Upper lobe of left lung (tissue), 6 donors: ENCODE measurements around the gene SOCS1. TPM values are rescaled to one million over a fixed set of nuclear protein-coding genes. Genes with fewer than 3 reads are reported as not detected.
A peak's percentile ranks its signal among the peaks of the same experiment; 100 is the strongest.
"Not testable (repeated sequence)": the region's sequence is repeated elsewhere in the genome, so short reads cannot be mapped to it uniquely, and the experiment has no call there.

Source experiments
- ATAC-seq, 2 donors: fragments of 200-7000 bp; cut with Tn5 transposase; one replicate each; pipeline ENCODE4 v1.9.1; 2022; ENCODE audit warnings: mild to moderate bottlenecking in 2 of 2, moderate library complexity in 2 of 2; ENCODE audit not compliant: low FRiP score in 2 of 2
- DNase-seq, 2 donors: peaks; one replicate each; pipeline ENCODE4 v3.0.0-alpha.2; 2019 to 2020
- H3K27ac ChIP-seq, 4 donors: fragments of 200-600 bp; sonication (generic); one replicate each; pipeline ENCODE4 v1.5.1; 2016 to 2019
- H3K27me3 ChIP-seq, 4 donors: fragments of 200-600 bp; sonication (generic); one replicate each; pipeline ENCODE4 v1.5.1; 2017 to 2019
- H3K36me3 ChIP-seq, 4 donors: fragments of 200-600 bp; sonication (generic); one replicate each; pipeline ENCODE4 v1.5.1; 2016 to 2019
- H3K4me1 ChIP-seq, 4 donors: fragments of 200-600 bp; sonication (generic); one replicate each; pipeline ENCODE4 v1.5.1; 2018 to 2019
- H3K4me3 ChIP-seq, 4 donors: fragments of 200-600 bp; sonication (generic); one replicate each; pipeline ENCODE4 v1.5.1; 2017 to 2019; ENCODE audit warnings: mild to moderate bottlenecking in 2 of 4, moderate library complexity in 1 of 4
- H3K9me3 ChIP-seq, 4 donors: fragments of 200-600 bp; sonication (generic); one replicate each; pipeline ENCODE4 v1.5.1; 2018 to 2019
- CTCF ChIP-seq, 6 experiments: fragments of 450-650 bp in 4 of 6; fragments of 200-600 bp in 2 of 6; sonication (generic) in 2 of 6; IDR thresholded peaks; one replicate each; pipeline ENCODE4 v1.5.1; 2016 to 2019; ENCODE audit warnings: antibody characterized with exemption in 6 of 6
- EP300 ChIP-seq, 4 donors: sonication (generic); formaldehyde crosslinking; IDR thresholded peaks; one replicate each; pipeline ENCODE4 v1.5.1; 2017; ENCODE audit warnings: antibody characterized with exemption in 4 of 4, control low read depth in 2 of 4
- POLR2A ChIP-seq, 4 donors: fragments of 450-650 bp; IDR thresholded peaks; one replicate each; pipeline ENCODE4 v1.5.1; 2016 to 2017; ENCODE audit warnings: antibody characterized with exemption in 4 of 4, mild to moderate bottlenecking in 2 of 4
- POLR2AphosphoS5 ChIP-seq, 2 donors: sonication (generic); formaldehyde crosslinking; IDR thresholded peaks; one replicate each; pipeline ENCODE4 v1.5.1; 2017; ENCODE audit warnings: antibody characterized with exemption in 2 of 2
- WGBS, 2 donors: methylation state at CpG; one replicate each; pipeline ENCODE4 v1.1.5; 2017 to 2018; 5-methylcytosine and 5-hydroxymethylcytosine counted together
- total RNA-seq, 6 donors: library from RNA; depleted of rRNA in 4 of 6; stranded (reverse); fragments of >200 nt in 4 of 6; gene quantifications; one replicate each; pipeline versions ENCODE4 v1.1.0 to v1.2.1, GENCODE V29; 2016 to 2021
- donor health status: DM: no; HTN: no; CAD: no; lungs with moderate emphysema.
- donor health status: DM: no; HTN: yes; CAD: no; lungs with severe emphysema.

SOCS1 gene
- total RNA-seq, 6 donors from 2014 or later: 9.4 to 36.6 (median 18.5) TPM

GRCh38 chr16:11300560-11300892 lies 44.5 kb upstream of the SOCS1 start:
- Histone ChIP-seq H3K4me3 (no peak overlapping the region), H3K36me3 (no peaks in the 10 kb centered on the region), H3K27me3 (no peaks in the 10 kb centered on the region), H3K4me1 (peaks cover 15 to 32% (median 22%) of the 10 kb centered on the region in 4 donors), H3K27ac (no peak overlapping the region), H3K9me3 (no peaks in the 10 kb centered on the region)
- 90 to 98% methylated on average over 5 of the region's 7 CpGs for WGBS, 2 donors
- ATAC-seq (no peak), DNase-seq (no peak)
- TF ChIP-seq POLR2AphosphoS5 (IDR thresholded peaks at IDR 0.05) (no peak), EP300 (IDR thresholded peaks at IDR 0.05) (no peak), POLR2A (IDR thresholded peaks at IDR 0.05) (no peak), CTCF (IDR thresholded peaks at IDR 0.05) (no peak)

- no peaks in the 10 kb centered on the region for H3K36me3 ChIP-seq
- H3K27me3 ChIP-seq: no peaks in the 10 kb centered on the region
- 62 to 93% methylated on average over 3 to 6 of the region's 6 CpGs for WGBS, 2 donors
- no peak overlapping the region for H3K4me3 ChIP-seq
- peaks cover 15 to 32% (median 22%) of the 10 kb centered on the region in 4 donors for H3K4me1 ChIP-seq
- no peak for ATAC-seq
- TF ChIP-seq POLR2A (IDR thresholded peaks at IDR 0.05) (no peak), EP300 (IDR thresholded peaks at IDR 0.05) (no peak), POLR2AphosphoS5 (IDR thresholded peaks at IDR 0.05) (no peak), CTCF (IDR thresholded peaks at IDR 0.05) (no peak)
- DNase-seq: no peak
- H3K27ac ChIP-seq: no peak overlapping the region
- H3K9me3 ChIP-seq: no peaks in the 10 kb centered on the region
Measured at GRCh38 chr16:11299865-11300559, 44.0 kb upstream of the SOCS1 start.

GRCh38 chr16:11298950-11299547 lies 43.0 kb upstream of the SOCS1 start:
- H3K9me3 ChIP-seq, H3K27ac ChIP-seq, H3K36me3 ChIP-seq, H3K27me3 ChIP-seq, DNase-seq, H3K4me3 ChIP-seq, ATAC-seq: not testable (repeated sequence)
- H3K4me1 ChIP-seq: peaks cover 15 to 32% (median 22%) of the 10 kb centered on the region in 4 donors
- WGBS, 2 donors: 77% methylated on average over 13 of the region's 13 CpGs

- no peak for DNase-seq
- H3K4me3 ChIP-seq: no peak overlapping the region
- peaks cover 15 to 26% (median 22%) of the 10 kb centered on the region in 4 donors for H3K4me1 ChIP-seq
- 81 to 92% methylated on average over 5 of the region's 5 CpGs for WGBS, 2 donors
- peak overlapping the region; percentile 41 to 62 (median 60) for H3K27ac ChIP-seq
- no peak for ATAC-seq
- no peak for TF ChIP-seq POLR2A (IDR thresholded peaks at IDR 0.05)
- TF ChIP-seq CTCF (IDR thresholded peaks at IDR 0.05): no peak
- no peak for TF ChIP-seq EP300 (IDR thresholded peaks at IDR 0.05)
- no peak for TF ChIP-seq POLR2AphosphoS5 (IDR thresholded peaks at IDR 0.05)
- no peaks in the 10 kb centered on the region for H3K9me3 ChIP-seq
- no peaks in the 10 kb centered on the region for H3K27me3 ChIP-seq
- H3K36me3 ChIP-seq: no peaks in the 10 kb centered on the region
Measured at GRCh38 chr16:11298143-11298900, 42.3 kb upstream of the SOCS1 start.

GRCh38 chr16:11297492-11298142 lies 41.6 kb upstream of the SOCS1 start:
- Histone ChIP-seq H3K4me1 (peaks cover 15 to 22% (median 19%) of the 10 kb centered on the region in 4 donors), H3K9me3 (no peaks in the 10 kb centered on the region), H3K27me3 (no peaks in the 10 kb centered on the region), H3K36me3 (no peaks in the 10 kb centered on the region), H3K27ac (peak overlapping the region; percentile 41 to 62 (median 60)), H3K4me3 (peak overlapping the region in 2 of 4 donors; percentile 17 to 21)
- DNase-seq (peak; percentile 87 to 94), ATAC-seq (peak; percentile 81 to 91)
- TF ChIP-seq POLR2AphosphoS5 (IDR thresholded peaks at IDR 0.05) (peak; percentile 39 to 64), POLR2A (IDR thresholded peaks at IDR 0.05) (peak in 1 of 4 donors; percentile 19), CTCF (IDR thresholded peaks at IDR 0.05) (peak in 3 of 6 experiments; percentile 16 to 37 (median 33)), EP300 (IDR thresholded peaks at IDR 0.05) (peak in 1 of 4 donors; percentile 25)
- 6 to 14% methylated on average over 10 to 18 of the region's 19 CpGs for WGBS, 2 donors
